Adipocyte (in vitro differentiated cells): ENCODE data around the gene PLEKHH3.

Source experiments
- DNase-seq: peaks from one replicate; pipeline ENCODE4 v3.0.0-alpha.2; 2015; ENCODE audit warnings: low read depth
- H3K27me3 ChIP-seq: replicated peaks from 2 replicates; pipeline ENCODE4 v1.7.0; 2013; ENCODE audit warnings: mild to moderate bottlenecking, low read length, moderate library complexity; ENCODE audit not compliant: control insufficient read depth, insufficient read depth
- H3K36me3 ChIP-seq: 2 replicates; pipeline ENCODE4 v1.7.0; 2013; ENCODE audit warnings: low read length, mild to moderate bottlenecking, moderate library complexity; ENCODE audit not compliant: control insufficient read depth, insufficient read depth, severe bottlenecking
- H3K4me1 ChIP-seq: 2 replicates; pipeline ENCODE4 v1.7.0; 2013; ENCODE audit warnings: mild to moderate bottlenecking, low read length, moderate library complexity; ENCODE audit not compliant: control insufficient read depth, insufficient read depth
- H3K4me3 ChIP-seq: 2 replicates; pipeline ENCODE4 v1.7.0; 2013; ENCODE audit warnings: mild to moderate bottlenecking, low read length, moderate library complexity
- H3K9ac ChIP-seq: 2 replicates; pipeline ENCODE4 v1.7.0; 2013; ENCODE audit warnings: mild to moderate bottlenecking, low read length, moderate library complexity
- H3K9me3 ChIP-seq: 2 replicates; pipeline ENCODE4 v1.7.0; 2013; ENCODE audit warnings: mild to moderate bottlenecking, low read length, moderate library complexity; ENCODE audit not compliant: control insufficient read depth

The PLEKHH3 gene

GRCh38 chr17:42684929-42685556, 8.2 kb upstream of the PLEKHH3 start:
- no peak for DNase-seq
- H3K4me3 ChIP-seq, result no peak overlapping the region
- H3K36me3 ChIP-seq, result peaks cover 14% of the 10 kb centered on the region
- H3K9ac ChIP-seq, result no peak overlapping the region
- H3K27me3 ChIP-seq, result no peaks in the 10 kb centered on the region
- H3K9me3 ChIP-seq, result no peaks in the 10 kb centered on the region
- H3K4me1 ChIP-seq, result peaks cover 18% of the 10 kb centered on the region

- Histone ChIP-seq H3K27me3 (no peaks in the 10 kb centered on the region), H3K4me1 (peaks cover 29% of the 10 kb centered on the region), H3K9ac (peak overlapping the region; percentile 83), H3K9me3 (no peaks in the 10 kb centered on the region), H3K36me3 (peaks cover 14% of the 10 kb centered on the region), H3K4me3 (peak overlapping the region; percentile 80)
- DNase-seq, result peak; percentile 38
Measured at GRCh38 chr17:42683407-42684034, 6.7 kb upstream of the PLEKHH3 start.

- H3K9me3 ChIP-seq, result no peaks in the 10 kb centered on the region
- peak overlapping the region; percentile 83 for H3K9ac ChIP-seq
- DNase-seq, result peak; percentile 84
- peaks cover 14% of the 10 kb centered on the region for H3K36me3 ChIP-seq
- peak overlapping the region; percentile 80 for H3K4me3 ChIP-seq
- H3K4me1 ChIP-seq, result peaks cover 31% of the 10 kb centered on the region
- H3K27me3 ChIP-seq, result no peaks in the 10 kb centered on the region
Measured at GRCh38 chr17:42682722-42683403, 6.1 kb upstream of the PLEKHH3 start.

GRCh38 chr17:42681976-42682721, 5.4 kb upstream of the PLEKHH3 start, which contains the start of gene CNTNAP1:
CNTNAP1 (plus strand) TSS chr17:42682531; CDS start chr17:42682830, 299 bp downstream.
- H3K27me3 ChIP-seq, result no peaks in the 10 kb centered on the region
- DNase-seq, result peak; percentile 92
- H3K36me3 ChIP-seq, result peaks cover 12% of the 10 kb centered on the region
- no peaks in the 10 kb centered on the region for H3K9me3 ChIP-seq
- H3K4me3 ChIP-seq, result peak within 1 kb of the TSS; percentile 80
- H3K4me1 ChIP-seq, result peaks cover 38% of the 10 kb centered on the region
- H3K9ac ChIP-seq, result peak within 1 kb of the TSS; percentile 83

GRCh38 chr17:42680331-42680808, 3.6 kb upstream of the PLEKHH3 start:
- Histone ChIP-seq H3K4me1 (peaks cover 38% of the 10 kb centered on the region), H3K4me3 (peak overlapping the region; percentile 67), H3K9me3 (no peaks in the 10 kb centered on the region), H3K36me3 (peaks cover 4% of the 10 kb centered on the region), H3K27me3 (no peaks in the 10 kb centered on the region), H3K9ac (peak overlapping the region; percentile 86)
- no peak for DNase-seq

GRCh38 chr17:42679492-42680330, 2.9 kb upstream of the PLEKHH3 start:
- Histone ChIP-seq H3K4me3 (peak overlapping the region; percentile 67), H3K9me3 (no peaks in the 10 kb centered on the region), H3K27me3 (no peaks in the 10 kb centered on the region), H3K4me1 (peaks cover 42% of the 10 kb centered on the region), H3K36me3 (no peaks in the 10 kb centered on the region), H3K9ac (peak overlapping the region; percentile 86)
- DNase-seq, result peak; percentile 90

GRCh38 chr17:42678951-42679491, 2.2 kb upstream of the PLEKHH3 start:
- no peaks in the 10 kb centered on the region for H3K9me3 ChIP-seq
- H3K9ac ChIP-seq, result peak overlapping the region; percentile 86
- H3K36me3 ChIP-seq, result no peaks in the 10 kb centered on the region
- peak; percentile 64 for DNase-seq
- no peaks in the 10 kb centered on the region for H3K27me3 ChIP-seq
- H3K4me3 ChIP-seq, result peak overlapping the region; percentile 81
- H3K4me1 ChIP-seq, result peaks cover 48% of the 10 kb centered on the region

GRCh38 chr17:42677921-42678781, 1.4 kb upstream of the PLEKHH3 start:
- H3K4me1 ChIP-seq, result peaks cover 51% of the 10 kb centered on the region
- H3K27me3 ChIP-seq, result no peaks in the 10 kb centered on the region
- H3K9ac ChIP-seq, result peak overlapping the region; percentile 88
- H3K4me3 ChIP-seq, result peak overlapping the region; percentile 81
- peaks cover 4% of the 10 kb centered on the region for H3K36me3 ChIP-seq
- H3K9me3 ChIP-seq, result no peaks in the 10 kb centered on the region
- peak; percentile 93 for DNase-seq

- H3K9me3 ChIP-seq, result no peaks in the 10 kb centered on the region
- H3K9ac ChIP-seq, result peak overlapping the region; percentile 97
- peaks cover 49% of the 10 kb centered on the region for H3K4me1 ChIP-seq
- peak overlapping the region; percentile 98 for H3K4me3 ChIP-seq
- H3K27me3 ChIP-seq, result no peaks in the 10 kb centered on the region
- DNase-seq, result peak; percentile 100
- H3K36me3 ChIP-seq, result peaks cover 14% of the 10 kb centered on the region
Measured at GRCh38 chr17:42677012-42677857, 441 bp upstream of the PLEKHH3 start.
